HepG2 (cell line): ENCODE measurements around the gene SEPTIN2. TPM values are rescaled to one million over a fixed set of nuclear protein-coding genes. Genes with fewer than 3 reads are reported as not detected.

Experiments used
- CCAR2 ChIP-seq: fragments of 200-400 bp; formaldehyde crosslinking; optimal IDR thresholded peaks from 2 replicates; pipeline ENCODE3; 2018; ENCODE audit warnings: low read depth, mild to moderate bottlenecking, low read length, moderate library complexity
- CREB1 ChIP-seq, 2 experiments: fragments of 450-650 bp in 1 of 2; IDR thresholded peaks; 2 replicates each; pipeline ENCODE4 v1.6.1; 2016 to 2017; ENCODE audit warnings: control low read depth in 1 of 2, mild to moderate bottlenecking in 1 of 2, missing compliant biosample characterization in 1 of 2, missing genetic modification characterization in 1 of 2
- ELF3 ChIP-seq: IDR thresholded peaks from 2 replicates; pipeline ENCODE4 v1.6.1; 2016; ENCODE audit warnings: missing genetic modification reagents, missing compliant biosample characterization
- HNF4A ChIP-seq: sonication (generic); formaldehyde crosslinking; IDR thresholded peaks from 2 replicates; pipeline ENCODE4 v1.4.0; 2020; ENCODE audit warnings: missing genetic modification reagents
- KMT2A ChIP-seq: sonication (generic); formaldehyde crosslinking; IDR thresholded peaks from 2 replicates; pipeline ENCODE4 v1.4.0; 2020; ENCODE audit warnings: missing genetic modification reagents
- SIX1 ChIP-seq: sonication (generic); formaldehyde crosslinking; IDR thresholded peaks from 2 replicates; pipeline ENCODE4 v1.4.0; 2020; ENCODE audit warnings: missing genetic modification reagents, borderline replicate concordance
- TAF1 ChIP-seq: sonication (generic); formaldehyde crosslinking; IDR thresholded peaks from 2 replicates; pipeline ENCODE4 v1.4.0; 2020; ENCODE audit warnings: missing genetic modification reagents
- TBP ChIP-seq: sonication (generic); formaldehyde crosslinking; IDR thresholded peaks from 2 replicates; pipeline ENCODE4 v1.5.0; 2020; ENCODE audit warnings: missing genetic modification reagents
- TGIF2 ChIP-seq: IDR thresholded peaks from 2 replicates; pipeline ENCODE4 v1.6.1; 2016; ENCODE audit warnings: control low read depth, missing compliant biosample characterization
- ZKSCAN5 ChIP-seq: sonication (generic); formaldehyde crosslinking; IDR thresholded peaks from 2 replicates; pipeline ENCODE4 v1.5.1; 2020; ENCODE audit warnings: mild to moderate bottlenecking, missing genetic modification reagents
- ZNF317 ChIP-seq: sonication (generic); formaldehyde crosslinking; IDR thresholded peaks from 2 replicates; pipeline ENCODE4 v1.5.0; 2020; ENCODE audit warnings: mild to moderate bottlenecking, missing genetic modification reagents
- ZNF850 ChIP-seq: sonication (generic); formaldehyde crosslinking; conservative IDR thresholded peaks from 2 replicates; pipeline ENCODE4 v1.9.0; 2021; ENCODE audit warnings: mild to moderate bottlenecking, missing genetic modification reagents
- polyA plus RNA-seq, 8 experiments: library from polyadenylated mRNA; depleted of rRNA in 3 of 8; stranded (reverse) in 7 of 8; unstranded in 1 of 8; fragments of >200 nt; fragmentation: Illumina TruSeq in 4 of 8; extraction: Trizol in 4 of 8; gene quantifications; 2 replicates each; pipeline versions ENCODE4 v1.2.1 to v1.2.3, GENCODE V29; 2011 to 2016; ENCODE audit warnings: low read depth in 4 of 8, missing spikeins in 1 of 8, mixed read lengths in 1 of 8; ENCODE audit not compliant: insufficient read depth in 1 of 8
- total RNA-seq, 5 experiments: library from RNA; depleted of rRNA; stranded (reverse); fragments of >200 nt; fragmentation: Illumina TruSeq; extraction: Trizol; gene quantifications; 2 replicates each; pipeline ENCODE4 v1.2.3, GENCODE V29; 2016; ENCODE audit warnings: low read depth in 1 of 5
- TF ChIP-seq, protein P1 (sequence below): sonication (generic); formaldehyde crosslinking; IDR thresholded peaks from 2 replicates; pipeline ENCODE4 v1.4.0; 2020; ENCODE audit warnings: missing genetic modification reagents
- TF ChIP-seq, protein P2 (sequence below): sonication (generic); formaldehyde crosslinking; conservative IDR thresholded peaks from 2 replicates; pipeline ENCODE4 v1.8.1; 2023; ENCODE audit warnings: missing genetic modification reagents

Gene SEPTIN2
- total and polyA plus RNA-seq, 2 of the 13 experiments (the other 11 are each of a cell fraction or from before 2014, with no cell fraction given), result 493 to 733 TPM

DNA sequence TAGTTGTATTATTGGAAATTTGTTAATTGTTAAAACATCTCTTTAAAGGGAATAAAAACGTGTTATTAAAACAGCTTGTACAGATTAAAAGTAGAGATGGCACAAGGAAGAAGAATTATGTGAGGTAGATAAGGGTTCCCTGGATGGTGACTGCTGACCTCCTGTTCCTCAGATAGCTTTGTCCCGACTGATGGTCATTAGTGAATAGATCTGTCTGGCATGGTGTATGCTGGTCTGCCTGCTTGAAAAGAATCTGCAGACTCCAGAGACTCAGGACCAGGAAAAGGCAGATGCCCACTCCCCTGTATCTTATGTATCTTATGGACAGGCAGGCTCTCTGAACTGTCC, 34.8 kb downstream of the SEPTIN2 start (continued):
- TF ChIP-seq ZKSCAN5 (no peak), CREB1 (IDR thresholded peaks at IDR 0.05) (no peak), CREB1 (CRISPR knock-in tag; IDR thresholded peaks at IDR 0.05) (no peak), SIX1 (CRISPR knock-in tag) (no peak), TGIF2 (CRISPR knock-in tag) (0 out of 2 replicates have a peak, but pooled peaks have one; percentile 5), HNF4A (CRISPR knock-in tag) (no peak), ELF3 (CRISPR knock-in tag) (no peak; the same call in 1 of the 2 replicates), ZNF850 (no peak), ZNF317 (no peak), KMT2A (no peak), TBP (no peak), TAF1 (CRISPR knock-in tag) (no peak), CCAR2 (no peak)
- TF ChIP-seq, protein P1, sequence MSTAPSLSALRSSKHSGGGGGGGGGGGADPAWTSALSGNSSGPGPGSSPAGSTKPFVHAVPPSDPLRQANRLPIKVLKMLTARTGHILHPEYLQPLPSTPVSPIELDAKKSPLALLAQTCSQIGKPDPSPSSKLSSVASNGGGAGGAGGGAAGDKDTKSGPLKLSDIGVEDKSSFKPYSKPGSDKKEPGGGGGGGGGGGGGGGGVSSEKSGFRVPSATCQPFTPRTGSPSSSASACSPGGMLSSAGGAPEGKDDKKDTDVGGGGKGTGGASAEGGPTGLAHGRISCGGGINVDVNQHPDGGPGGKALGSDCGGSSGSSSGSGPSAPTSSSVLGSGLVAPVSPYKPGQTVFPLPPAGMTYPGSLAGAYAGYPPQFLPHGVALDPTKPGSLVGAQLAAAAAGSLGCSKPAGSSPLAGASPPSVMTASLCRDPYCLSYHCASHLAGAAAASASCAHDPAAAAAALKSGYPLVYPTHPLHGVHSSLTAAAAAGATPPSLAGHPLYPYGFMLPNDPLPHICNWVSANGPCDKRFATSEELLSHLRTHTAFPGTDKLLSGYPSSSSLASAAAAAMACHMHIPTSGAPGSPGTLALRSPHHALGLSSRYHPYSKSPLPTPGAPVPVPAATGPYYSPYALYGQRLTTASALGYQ (CRISPR knock-in tag), result peak; percentile 31; the same call in 1 of the 2 replicates
- TF ChIP-seq, protein P2, sequence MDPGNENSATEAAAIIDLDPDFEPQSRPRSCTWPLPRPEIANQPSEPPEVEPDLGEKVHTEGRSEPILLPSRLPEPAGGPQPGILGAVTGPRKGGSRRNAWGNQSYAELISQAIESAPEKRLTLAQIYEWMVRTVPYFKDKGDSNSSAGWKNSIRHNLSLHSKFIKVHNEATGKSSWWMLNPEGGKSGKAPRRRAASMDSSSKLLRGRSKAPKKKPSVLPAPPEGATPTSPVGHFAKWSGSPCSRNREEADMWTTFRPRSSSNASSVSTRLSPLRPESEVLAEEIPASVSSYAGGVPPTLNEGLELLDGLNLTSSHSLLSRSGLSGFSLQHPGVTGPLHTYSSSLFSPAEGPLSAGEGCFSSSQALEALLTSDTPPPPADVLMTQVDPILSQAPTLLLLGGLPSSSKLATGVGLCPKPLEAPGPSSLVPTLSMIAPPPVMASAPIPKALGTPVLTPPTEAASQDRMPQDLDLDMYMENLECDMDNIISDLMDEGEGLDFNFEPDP (CRISPR knock-in tag), result no peak
